HCT116 (cell line): ENCODE measurements around the gene OR10V1. TPM values are rescaled to one million over a fixed set of nuclear protein-coding genes. Genes with fewer than 3 reads are reported as not detected.

Experiments
- ATAC-seq: fragments of 200-7000 bp; cut with Tn5 transposase; 2 replicates; pipeline ENCODE4 v1.9.1; 2020; ENCODE audit warnings: mild to moderate bottlenecking, moderate library complexity
- BruUV-seq: library from RNA; stranded (reverse); fragments of 400-500 nt; replicated peaks from 2 replicates; lab custom pipeline; 2021; lab: Mats Ljungman, UMichigan
- CTCF ChIA-PET: fragments of 300-600 bp; sonication (Branson Sonifier 250); formaldehyde crosslinking; loops from one replicate; lab custom pipeline; 2021; ENCODE audit warnings: antibody characterized with exemption; lab: Charles Lee
- POLR2A ChIA-PET: fragments of 300-600, 350-600 bp; sonication (Branson Sonifier 250); formaldehyde crosslinking; loops from one replicate; lab custom pipeline; 2021; ENCODE audit warnings: antibody characterized with exemption; lab: Charles Lee
- RAD21 ChIA-PET, 2 experiments: fragments of 300-600 bp; sonication (Branson Sonifier 250); formaldehyde crosslinking; loops; one replicate each; lab custom pipeline; 2023; ENCODE audit warnings: low total read pairs in 2 of 2; ENCODE audit not compliant: uncharacterized antibody in 2 of 2, unreplicated experiment in 2 of 2, low non-redundant PET in 1 of 2; lab: Charles Lee
- DNase-seq: peaks from one replicate; pipeline ENCODE4 v3.0.0-alpha.2; 2010; ENCODE audit warnings: low read depth, low spot score
- H2AFZ ChIP-seq: fragments of 200-600 bp; shearing (Covaris generic), sonication (generic); 2 replicates; pipeline ENCODE4 v1.6.1; 2017; ENCODE audit warnings: low read depth, mixed run types, mixed read lengths, antibody characterized with exemption, low read length; ENCODE audit not compliant: poor library complexity, severe bottlenecking
- H3K27ac ChIP-seq: 2 replicates; pipeline ENCODE4 v1.5.1; 2012; ENCODE audit warnings: low read depth, low read length
- H3K27me3 ChIP-seq: fragments of 200-600 bp; sonication (generic); 2 replicates; pipeline ENCODE4 v1.6.1; 2016; ENCODE audit warnings: mixed run types, low read length, mixed read lengths; ENCODE audit not compliant: insufficient read depth
- H3K36me3 ChIP-seq, 2 experiments: fragments of 200-500 bp in 1 of 2; fragments of 200-600 bp in 1 of 2; sonication (Bioruptor generic) in 1 of 2; sonication (generic) in 1 of 2; 2 replicates each; pipeline versions ENCODE4 v1.5.1 to v1.6.1; 2014 to 2016; ENCODE audit warnings: low read length in 2 of 2, inconsistent platforms in 1 of 2, mixed read lengths in 1 of 2, mixed run types in 1 of 2; ENCODE audit not compliant: insufficient read depth in 2 of 2, control insufficient read depth in 1 of 2
- H3K4me1 ChIP-seq, 2 experiments: fragments of 200-600 bp in 1 of 2; sonication (generic) in 1 of 2; 2 replicates each; pipeline versions ENCODE4 v1.5.1 to v1.6.1; 2012 to 2017; ENCODE audit warnings: low read length in 2 of 2, inconsistent platforms in 1 of 2, mild to moderate bottlenecking in 1 of 2, mixed read lengths in 1 of 2, mixed run types in 1 of 2, moderate library complexity in 1 of 2; ENCODE audit not compliant: insufficient read depth in 2 of 2, control insufficient read depth in 1 of 2
- H3K4me2 ChIP-seq: fragments of 200-600 bp; sonication (generic); 2 replicates; pipeline ENCODE4 v1.6.1; 2017; ENCODE audit warnings: mixed run types, low read length, mixed read lengths
- H3K4me3 ChIP-seq, 2 experiments: fragments of 200-600 bp in 1 of 2; sonication (generic) in 1 of 2; replicated peaks in 1 of 2; 2 replicates each; pipeline ENCODE4 v1.5.1; 2011 to 2016; ENCODE audit warnings: low read length in 2 of 2, control low read depth in 1 of 2, low read depth in 1 of 2, mild to moderate bottlenecking in 1 of 2, mixed read lengths in 1 of 2, mixed run types in 1 of 2
- H3K79me2 ChIP-seq: fragments of 200-600 bp; sonication (generic); 2 replicates; pipeline ENCODE4 v1.6.1; 2017; ENCODE audit warnings: mild to moderate bottlenecking, mixed run types, low read length, moderate library complexity, mixed read lengths; ENCODE audit not compliant: insufficient read depth
- H3K9ac ChIP-seq: fragments of 200-600 bp; sonication (generic); 2 replicates; pipeline ENCODE4 v1.6.1; 2016; ENCODE audit warnings: low read length, mixed read lengths
- H3K9me2 ChIP-seq: fragments of 200-600 bp; sonication (generic), shearing (Covaris generic); 2 replicates; pipeline ENCODE4 v1.6.1; 2017; ENCODE audit warnings: mixed run types, mild to moderate bottlenecking, moderate library complexity; ENCODE audit not compliant: insufficient read depth
- H3K9me3 ChIP-seq, 2 experiments: fragments of 200-500 bp in 1 of 2; fragments of 200-600 bp in 1 of 2; sonication (Bioruptor generic) in 1 of 2; sonication (generic) in 1 of 2; 2 replicates each; pipeline ENCODE4 v1.6.1; 2014 to 2017; ENCODE audit warnings: low read length in 2 of 2, mixed read lengths in 2 of 2, inconsistent platforms in 1 of 2, low read depth in 1 of 2, mild to moderate bottlenecking in 1 of 2, mixed run types in 1 of 2, moderate library complexity in 1 of 2; ENCODE audit not compliant: control insufficient read depth in 1 of 2, insufficient read depth in 1 of 2
- H4K20me1 ChIP-seq: fragments of 200-600 bp; sonication (generic), shearing (Covaris generic); 2 replicates; pipeline ENCODE4 v1.6.1; 2017; ENCODE audit warnings: mixed run types, mild to moderate bottlenecking, moderate library complexity; ENCODE audit not compliant: insufficient read depth
- CBX3 ChIP-seq: IDR thresholded peaks from 2 replicates; pipeline ENCODE4 v1.6.1; 2012; ENCODE audit warnings: low read depth
- CEBPB ChIP-seq: IDR thresholded peaks from 2 replicates; pipeline ENCODE4 v1.6.1; 2012; ENCODE audit warnings: low read depth
- ELF1 ChIP-seq: IDR thresholded peaks from 2 replicates; pipeline ENCODE4 v1.6.1; 2012; ENCODE audit warnings: low read depth, borderline replicate concordance
- SP1 ChIP-seq: IDR thresholded peaks from 2 replicates; pipeline ENCODE4 v1.6.1; 2012; ENCODE audit warnings: low read depth
- YY1 ChIP-seq: IDR thresholded peaks from 2 replicates; pipeline ENCODE4 v1.6.1; 2011; ENCODE audit warnings: low read length, low read depth, moderate library complexity, mild to moderate bottlenecking; ENCODE audit not compliant: insufficient replicate concordance; ENCODE audit errors: extremely low read depth
- intact Hi-C: fragments of 100-400 bp; cut with micrococcal nuclease; formaldehyde crosslinking; loops from 2 replicates; pipeline ENCODE4 v1.10.0; 2022
- total RNA-seq: library from RNA; stranded (reverse); gene quantifications from one replicate; pipeline ENCODE4 v1.2.1, GENCODE V29; 2021; ENCODE audit not compliant: unreplicated experiment
- TF ChIP-seq, protein P1 (sequence below), 3 experiments: fragments of 200-600 bp in 1 of 3; sonication (generic) in 1 of 3; IDR thresholded peaks in 2 of 3; conservative IDR thresholded peaks in 1 of 3; 2 replicates each; pipeline ENCODE4 v1.5.1; 2012 to 2017; ENCODE audit warnings: low read depth in 2 of 3, low read length in 2 of 3, antibody characterized with exemption in 1 of 3, borderline replicate concordance in 1 of 3, control low read depth in 1 of 3, mild to moderate bottlenecking in 1 of 3, mixed read lengths in 1 of 3, mixed run types in 1 of 3, moderate library complexity in 1 of 3; ENCODE audit not compliant: insufficient read depth in 1 of 3
- TF ChIP-seq, protein P2 (sequence below): IDR thresholded peaks from 2 replicates; pipeline ENCODE4 v1.6.1; 2011; ENCODE audit warnings: mild to moderate bottlenecking, low read length, moderate library complexity; ENCODE audit not compliant: insufficient replicate concordance; ENCODE audit errors: extremely low read depth
- TF ChIP-seq, protein P3 (sequence below): IDR thresholded peaks from 2 replicates; pipeline ENCODE4 v1.6.1; 2012; ENCODE audit warnings: low read depth

OR10V1 gene
- total RNA-seq, 1 experiment from 2014 or later = not detected

DNA sequence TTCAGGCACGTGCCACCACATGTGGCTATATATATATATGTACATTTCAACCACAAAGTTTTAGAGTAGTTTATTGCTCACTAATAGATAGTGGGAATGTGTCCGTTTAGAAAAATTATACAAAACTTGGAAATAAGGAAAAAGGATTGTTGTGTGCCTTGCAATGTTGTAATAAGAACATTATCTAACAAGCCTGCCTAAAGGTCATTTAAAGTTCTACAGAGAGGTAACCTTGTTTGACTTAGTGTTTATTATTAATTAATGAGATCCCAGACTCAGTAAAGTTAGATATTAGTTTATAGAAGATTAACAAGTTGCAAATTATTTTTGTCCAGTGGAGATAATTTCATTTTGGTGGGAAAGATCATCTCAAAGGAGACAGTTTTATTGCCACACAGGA is 39.4 kb downstream of the OR10V1 start:
- DNase-seq = no peak
- H3K9ac ChIP-seq = no peak overlapping the region
- no peaks in the 10 kb centered on the region for H3K9me3 ChIP-seq
- TF ChIP-seq CEBPB = no peak
- TF ChIP-seq, protein P1, sequence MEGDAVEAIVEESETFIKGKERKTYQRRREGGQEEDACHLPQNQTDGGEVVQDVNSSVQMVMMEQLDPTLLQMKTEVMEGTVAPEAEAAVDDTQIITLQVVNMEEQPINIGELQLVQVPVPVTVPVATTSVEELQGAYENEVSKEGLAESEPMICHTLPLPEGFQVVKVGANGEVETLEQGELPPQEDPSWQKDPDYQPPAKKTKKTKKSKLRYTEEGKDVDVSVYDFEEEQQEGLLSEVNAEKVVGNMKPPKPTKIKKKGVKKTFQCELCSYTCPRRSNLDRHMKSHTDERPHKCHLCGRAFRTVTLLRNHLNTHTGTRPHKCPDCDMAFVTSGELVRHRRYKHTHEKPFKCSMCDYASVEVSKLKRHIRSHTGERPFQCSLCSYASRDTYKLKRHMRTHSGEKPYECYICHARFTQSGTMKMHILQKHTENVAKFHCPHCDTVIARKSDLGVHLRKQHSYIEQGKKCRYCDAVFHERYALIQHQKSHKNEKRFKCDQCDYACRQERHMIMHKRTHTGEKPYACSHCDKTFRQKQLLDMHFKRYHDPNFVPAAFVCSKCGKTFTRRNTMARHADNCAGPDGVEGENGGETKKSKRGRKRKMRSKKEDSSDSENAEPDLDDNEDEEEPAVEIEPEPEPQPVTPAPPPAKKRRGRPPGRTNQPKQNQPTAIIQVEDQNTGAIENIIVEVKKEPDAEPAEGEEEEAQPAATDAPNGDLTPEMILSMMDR (IDR thresholded peaks at IDR 0.05 in 2 of 3, conservative IDR thresholded peaks at IDR 0.05 in 1 of 3; ENCODE audit: borderline replicate concordance in 1 of 3, insufficient read depth in 1 of 3, low read depth in 2 of 3, low read length in 2 of 3) = no peak
- no peak for TF ChIP-seq ELF1
- TF ChIP-seq, protein P2, sequence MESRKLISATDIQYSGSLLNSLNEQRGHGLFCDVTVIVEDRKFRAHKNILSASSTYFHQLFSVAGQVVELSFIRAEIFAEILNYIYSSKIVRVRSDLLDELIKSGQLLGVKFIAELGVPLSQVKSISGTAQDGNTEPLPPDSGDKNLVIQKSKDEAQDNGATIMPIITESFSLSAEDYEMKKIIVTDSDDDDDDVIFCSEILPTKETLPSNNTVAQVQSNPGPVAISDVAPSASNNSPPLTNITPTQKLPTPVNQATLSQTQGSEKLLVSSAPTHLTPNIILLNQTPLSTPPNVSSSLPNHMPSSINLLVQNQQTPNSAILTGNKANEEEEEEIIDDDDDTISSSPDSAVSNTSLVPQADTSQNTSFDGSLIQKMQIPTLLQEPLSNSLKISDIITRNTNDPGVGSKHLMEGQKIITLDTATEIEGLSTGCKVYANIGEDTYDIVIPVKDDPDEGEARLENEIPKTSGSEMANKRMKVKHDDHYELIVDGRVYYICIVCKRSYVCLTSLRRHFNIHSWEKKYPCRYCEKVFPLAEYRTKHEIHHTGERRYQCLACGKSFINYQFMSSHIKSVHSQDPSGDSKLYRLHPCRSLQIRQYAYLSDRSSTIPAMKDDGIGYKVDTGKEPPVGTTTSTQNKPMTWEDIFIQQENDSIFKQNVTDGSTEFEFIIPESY = no peak
- TF ChIP-seq, protein P3, sequence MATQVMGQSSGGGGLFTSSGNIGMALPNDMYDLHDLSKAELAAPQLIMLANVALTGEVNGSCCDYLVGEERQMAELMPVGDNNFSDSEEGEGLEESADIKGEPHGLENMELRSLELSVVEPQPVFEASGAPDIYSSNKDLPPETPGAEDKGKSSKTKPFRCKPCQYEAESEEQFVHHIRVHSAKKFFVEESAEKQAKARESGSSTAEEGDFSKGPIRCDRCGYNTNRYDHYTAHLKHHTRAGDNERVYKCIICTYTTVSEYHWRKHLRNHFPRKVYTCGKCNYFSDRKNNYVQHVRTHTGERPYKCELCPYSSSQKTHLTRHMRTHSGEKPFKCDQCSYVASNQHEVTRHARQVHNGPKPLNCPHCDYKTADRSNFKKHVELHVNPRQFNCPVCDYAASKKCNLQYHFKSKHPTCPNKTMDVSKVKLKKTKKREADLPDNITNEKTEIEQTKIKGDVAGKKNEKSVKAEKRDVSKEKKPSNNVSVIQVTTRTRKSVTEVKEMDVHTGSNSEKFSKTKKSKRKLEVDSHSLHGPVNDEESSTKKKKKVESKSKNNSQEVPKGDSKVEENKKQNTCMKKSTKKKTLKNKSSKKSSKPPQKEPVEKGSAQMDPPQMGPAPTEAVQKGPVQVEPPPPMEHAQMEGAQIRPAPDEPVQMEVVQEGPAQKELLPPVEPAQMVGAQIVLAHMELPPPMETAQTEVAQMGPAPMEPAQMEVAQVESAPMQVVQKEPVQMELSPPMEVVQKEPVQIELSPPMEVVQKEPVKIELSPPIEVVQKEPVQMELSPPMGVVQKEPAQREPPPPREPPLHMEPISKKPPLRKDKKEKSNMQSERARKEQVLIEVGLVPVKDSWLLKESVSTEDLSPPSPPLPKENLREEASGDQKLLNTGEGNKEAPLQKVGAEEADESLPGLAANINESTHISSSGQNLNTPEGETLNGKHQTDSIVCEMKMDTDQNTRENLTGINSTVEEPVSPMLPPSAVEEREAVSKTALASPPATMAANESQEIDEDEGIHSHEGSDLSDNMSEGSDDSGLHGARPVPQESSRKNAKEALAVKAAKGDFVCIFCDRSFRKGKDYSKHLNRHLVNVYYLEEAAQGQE = no peak
- no peak for TF ChIP-seq SP1
- TF ChIP-seq YY1 = no peak
- TF ChIP-seq CBX3 = no peak
- TF ChIP-seq, all 23 proteins: peak for 0
- BruUV-seq = no TSS peak
- ChIA-PET RAD21 (no interaction called here), POLR2A (no interaction called here), CTCF (no interaction called here)
- H3K36me3 ChIP-seq = no peaks in the 10 kb centered on the region
- ATAC-seq = no peak
- no peak overlapping the region for H3K4me3 ChIP-seq
- no peaks in the 10 kb centered on the region for H3K79me2 ChIP-seq
- no peaks in the 10 kb centered on the region for H4K20me1 ChIP-seq
- H3K27ac ChIP-seq = no peak overlapping the region
- H3K27me3 ChIP-seq = no peaks in the 10 kb centered on the region
- no peaks in the 10 kb centered on the region for H3K9me2 ChIP-seq
- H3K4me1 ChIP-seq = peaks cover 5 to 9% of the 10 kb centered on the region in 2 experiments; a peak in 3 of 4 replicates
- no peak overlapping the region for H3K4me2 ChIP-seq
- intact Hi-C loops = no loop called here
- no peak overlapping the region for H2AFZ ChIP-seq
